ENCODE data around the gene TYR.
"Not testable (repeated sequence)": the region's sequence is repeated elsewhere in the genome, so short reads cannot be mapped to it uniquely, and the experiment has no call there.

Gene TYR

DNA sequence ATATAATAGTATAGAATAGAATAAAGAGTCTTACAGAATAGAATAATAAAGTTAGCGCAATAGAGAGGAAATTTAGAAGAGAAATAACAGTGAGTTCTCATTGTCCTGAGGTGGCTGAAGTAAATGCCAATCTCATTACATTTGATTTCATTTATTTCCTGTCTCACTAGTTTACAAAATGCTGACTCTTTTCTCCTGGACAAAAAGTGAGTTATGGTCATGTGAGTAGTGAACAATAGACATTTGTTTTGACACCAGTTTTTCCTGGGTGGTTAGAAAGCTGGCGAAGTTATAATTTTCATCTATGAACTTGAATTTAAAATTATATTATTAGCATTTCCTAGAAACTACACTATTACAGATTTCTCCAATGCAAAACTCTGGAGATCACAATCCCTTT lies 143.7 kb downstream of the TYR start:
- no peak for TF ChIP-seq ZFX (IDR thresholded peaks at IDR 0.05)
- TF ChIP-seq, protein P1, sequence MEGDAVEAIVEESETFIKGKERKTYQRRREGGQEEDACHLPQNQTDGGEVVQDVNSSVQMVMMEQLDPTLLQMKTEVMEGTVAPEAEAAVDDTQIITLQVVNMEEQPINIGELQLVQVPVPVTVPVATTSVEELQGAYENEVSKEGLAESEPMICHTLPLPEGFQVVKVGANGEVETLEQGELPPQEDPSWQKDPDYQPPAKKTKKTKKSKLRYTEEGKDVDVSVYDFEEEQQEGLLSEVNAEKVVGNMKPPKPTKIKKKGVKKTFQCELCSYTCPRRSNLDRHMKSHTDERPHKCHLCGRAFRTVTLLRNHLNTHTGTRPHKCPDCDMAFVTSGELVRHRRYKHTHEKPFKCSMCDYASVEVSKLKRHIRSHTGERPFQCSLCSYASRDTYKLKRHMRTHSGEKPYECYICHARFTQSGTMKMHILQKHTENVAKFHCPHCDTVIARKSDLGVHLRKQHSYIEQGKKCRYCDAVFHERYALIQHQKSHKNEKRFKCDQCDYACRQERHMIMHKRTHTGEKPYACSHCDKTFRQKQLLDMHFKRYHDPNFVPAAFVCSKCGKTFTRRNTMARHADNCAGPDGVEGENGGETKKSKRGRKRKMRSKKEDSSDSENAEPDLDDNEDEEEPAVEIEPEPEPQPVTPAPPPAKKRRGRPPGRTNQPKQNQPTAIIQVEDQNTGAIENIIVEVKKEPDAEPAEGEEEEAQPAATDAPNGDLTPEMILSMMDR (conservative IDR thresholded peaks at IDR 0.05), result no peak
- no peak overlapping the region for H3K27ac ChIP-seq

DNA sequence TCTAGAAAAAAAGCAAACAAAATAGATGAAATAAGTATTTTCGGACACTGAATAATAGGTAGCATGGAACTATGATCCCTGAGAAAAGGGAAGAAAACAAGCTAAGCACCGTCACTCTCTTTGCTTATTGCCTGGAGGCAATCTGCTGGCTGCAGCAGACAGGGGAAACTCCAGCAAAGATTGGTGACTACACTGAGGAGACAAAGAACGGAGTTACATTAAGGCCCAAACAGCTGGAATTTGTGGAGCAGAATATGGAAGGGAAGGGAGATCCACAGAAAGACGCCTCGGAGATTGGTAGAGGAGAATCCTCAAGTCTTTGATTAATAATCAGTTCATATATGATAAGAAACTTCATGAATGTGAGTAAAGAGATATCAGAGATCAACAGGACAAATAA lies 150.2 kb downstream of the TYR start:
- no peak overlapping the region for H3K27ac ChIP-seq
- TF ChIP-seq ZFX (IDR thresholded peaks at IDR 0.05), result no peak
- TF ChIP-seq, protein P1 (conservative IDR thresholded peaks at IDR 0.05), result no peak

DNA sequence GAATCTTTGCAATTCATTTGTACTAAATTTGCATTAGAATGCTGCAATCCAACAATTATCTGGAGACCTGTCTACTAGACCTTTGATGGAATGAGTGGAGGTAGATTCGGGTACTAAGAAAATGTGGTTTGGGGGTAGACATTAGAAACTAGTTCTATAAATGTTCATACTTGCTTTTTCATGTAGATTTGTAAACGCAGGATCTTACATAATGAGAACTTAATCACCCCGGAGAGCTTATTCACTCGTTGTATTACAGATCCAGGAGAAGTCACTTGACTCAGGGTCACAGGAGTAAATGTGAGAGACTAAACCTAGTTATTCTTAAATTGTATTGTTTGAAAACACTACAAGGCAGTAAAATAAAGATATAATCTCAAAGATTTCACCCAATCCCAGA lies 154.3 kb downstream of the TYR start:
- H3K27ac ChIP-seq, result not testable (repeated sequence)

DNA sequence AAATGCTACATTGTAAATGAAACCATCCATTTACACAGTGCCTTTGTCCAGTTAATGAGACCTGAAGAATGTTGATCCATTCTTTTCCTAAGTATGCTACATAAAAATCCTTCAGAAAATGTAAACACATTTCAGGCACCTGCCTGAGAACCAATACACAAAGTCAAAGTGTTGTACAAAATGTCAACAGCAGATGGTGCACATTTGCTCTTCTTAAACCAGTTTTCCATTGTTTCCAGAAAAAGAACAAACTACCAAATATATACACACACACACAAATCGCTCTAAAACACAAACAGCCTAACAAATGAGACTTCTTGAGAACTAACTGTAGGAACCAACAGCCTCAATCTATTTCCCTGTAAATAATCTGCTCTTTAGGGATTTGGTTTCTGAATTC lies 156.0 kb downstream of the TYR start:
- H3K27ac ChIP-seq, result not testable (repeated sequence)
- TF ChIP-seq, protein P1 (conservative IDR thresholded peaks at IDR 0.05), result peak; percentile 43

DNA sequence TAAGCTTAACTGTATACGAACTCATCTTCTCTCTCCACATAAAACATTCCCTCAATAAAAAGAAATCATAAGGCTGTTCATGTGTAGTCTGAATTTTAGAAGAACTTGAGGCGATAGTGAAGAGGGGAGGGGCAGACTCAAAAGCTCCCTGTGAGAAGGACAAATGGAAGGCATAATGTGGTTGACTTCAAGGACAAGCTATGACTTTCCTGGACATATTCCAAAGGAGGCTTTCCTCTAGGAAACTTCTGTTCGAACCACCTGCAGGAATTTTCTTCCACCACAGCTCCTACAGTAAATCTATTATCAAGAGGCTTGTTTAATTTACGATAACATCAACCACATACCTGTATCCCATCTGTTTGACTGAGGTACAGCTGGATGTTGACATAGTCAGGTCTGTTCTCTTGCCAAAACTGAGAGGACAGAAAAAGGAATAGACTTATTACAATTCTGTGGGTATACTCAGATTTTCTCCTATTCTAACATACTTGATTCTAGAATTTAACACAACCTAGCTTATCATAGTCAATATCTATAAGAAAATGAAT lies 159.5 kb downstream of the TYR start:
- H3K27ac ChIP-seq, result not testable (repeated sequence)

DNA sequence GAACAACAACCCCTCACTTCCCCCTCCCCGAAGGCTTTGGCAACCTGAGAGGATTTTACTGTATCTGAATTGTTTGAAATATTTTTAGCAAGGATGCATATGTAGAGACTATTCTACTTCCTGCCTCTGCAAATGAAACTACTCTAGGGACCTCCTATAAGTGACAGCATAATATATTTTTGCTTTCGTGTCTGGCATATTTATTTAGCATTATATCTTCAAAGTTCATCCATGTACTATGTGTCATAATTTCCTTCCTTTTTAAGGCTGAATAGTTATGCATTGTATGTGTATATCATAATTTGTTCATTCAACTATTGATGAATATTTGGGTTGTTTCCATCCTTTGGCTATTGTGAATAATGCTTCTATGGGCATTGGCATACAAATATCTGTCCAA lies 160.4 kb downstream of the TYR start:
- not testable (repeated sequence) for H3K27ac ChIP-seq

DNA sequence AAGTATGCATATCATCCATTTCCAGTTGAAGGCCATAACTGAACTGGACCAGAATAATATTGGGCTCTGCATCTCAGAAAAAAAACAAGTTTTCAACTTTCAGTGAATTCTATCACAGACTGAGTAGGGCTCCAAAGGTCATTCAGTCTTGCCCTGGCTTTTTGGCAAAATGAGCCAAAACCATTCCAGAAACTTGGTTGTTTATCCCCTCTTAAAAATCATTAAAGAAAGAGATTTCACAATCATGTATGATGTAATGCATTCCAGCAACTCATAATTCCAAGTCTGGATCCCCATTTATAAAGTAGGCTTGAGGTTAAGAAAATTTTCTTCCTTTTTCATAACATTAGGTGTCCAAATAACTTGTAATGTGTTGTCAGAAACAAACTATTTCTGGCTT lies 162.8 kb downstream of the TYR start:
- H3K27ac ChIP-seq, result not testable (repeated sequence)

DNA sequence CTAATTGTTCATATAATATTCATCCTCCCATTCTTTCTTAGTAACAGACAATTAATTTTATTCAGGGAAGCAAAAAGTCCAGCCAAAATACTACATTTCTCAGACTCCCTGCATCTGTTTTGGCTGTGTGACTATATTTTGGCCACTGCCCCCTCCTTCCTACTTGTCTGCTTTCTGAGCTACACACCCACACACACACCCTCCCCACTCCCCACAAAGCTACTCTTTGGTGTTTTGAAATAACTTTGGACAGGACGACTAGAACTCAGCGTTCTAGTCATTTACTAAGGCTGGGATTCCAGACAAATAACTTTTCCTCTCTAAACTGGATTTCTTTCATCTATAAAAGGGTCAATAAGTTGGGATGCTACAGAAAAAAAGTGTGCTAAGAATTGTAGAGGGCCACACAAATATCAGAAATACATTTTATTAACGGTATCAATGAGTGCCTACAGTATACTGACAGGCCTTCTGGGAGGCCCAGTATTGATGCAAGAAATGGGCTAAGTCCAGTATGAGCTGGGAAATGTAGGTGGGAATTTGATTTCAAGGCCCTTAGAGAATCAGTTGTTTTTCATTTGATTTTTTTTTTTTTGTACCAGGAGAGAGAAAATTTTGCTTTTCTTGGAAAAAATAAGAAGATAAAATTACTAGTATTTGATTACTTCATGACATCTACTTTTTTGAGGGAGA lies 165.4 kb downstream of the TYR start:
- H3K27ac ChIP-seq, result not testable (repeated sequence)

Measured in C4-2B (cell line).